LNCAP (cell line): Measurements from ENCODE around the gene TGM1.

Source experiments
- TF ChIP-seq, protein P1 (sequence below): fragments of 450-650 bp; IDR thresholded peaks from 2 replicates; pipeline ENCODE4 v1.5.1; 2017; ENCODE audit warnings: mild to moderate bottlenecking

Gene TGM1

DNA sequence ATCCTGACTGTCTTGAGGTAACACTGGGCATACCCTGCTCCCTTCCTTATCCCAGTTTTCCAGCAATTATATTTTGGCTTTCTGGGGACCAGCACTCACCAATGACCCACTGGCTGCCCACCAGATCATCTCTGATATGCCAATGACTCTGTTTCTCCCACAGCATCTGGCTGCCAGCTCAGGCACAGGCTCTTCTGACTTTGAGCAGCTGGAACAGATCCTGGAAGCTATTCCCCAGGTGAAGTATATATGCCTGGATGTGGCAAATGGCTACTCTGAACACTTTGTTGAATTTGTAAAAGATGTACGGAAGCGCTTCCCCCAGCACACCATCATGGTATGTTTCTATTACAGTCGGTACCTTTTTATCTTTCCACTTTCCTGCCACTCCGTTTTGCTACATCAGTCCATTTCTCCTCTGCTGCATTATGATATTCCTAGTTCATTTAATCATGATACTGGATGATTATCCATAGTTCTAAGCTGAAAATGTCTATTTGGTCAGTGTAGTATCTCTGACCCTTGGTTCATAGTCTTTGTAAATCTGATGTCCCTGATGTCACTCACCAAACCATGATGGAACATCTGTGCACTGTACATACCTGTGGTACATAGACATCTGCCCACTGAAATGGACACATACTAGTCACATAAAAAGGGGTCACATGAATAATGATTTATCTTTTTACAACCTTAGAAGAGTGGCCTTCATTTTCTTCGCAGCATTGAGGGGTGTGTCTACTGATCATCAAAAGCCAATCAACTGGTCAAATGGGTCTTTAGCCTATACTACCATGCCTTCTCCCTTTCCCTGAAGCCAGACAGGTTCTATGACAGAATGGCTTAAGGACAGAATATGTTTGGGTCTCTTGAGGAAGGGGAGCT is 26.9 kb downstream of the TGM1 start:
- TF ChIP-seq, protein P1, sequence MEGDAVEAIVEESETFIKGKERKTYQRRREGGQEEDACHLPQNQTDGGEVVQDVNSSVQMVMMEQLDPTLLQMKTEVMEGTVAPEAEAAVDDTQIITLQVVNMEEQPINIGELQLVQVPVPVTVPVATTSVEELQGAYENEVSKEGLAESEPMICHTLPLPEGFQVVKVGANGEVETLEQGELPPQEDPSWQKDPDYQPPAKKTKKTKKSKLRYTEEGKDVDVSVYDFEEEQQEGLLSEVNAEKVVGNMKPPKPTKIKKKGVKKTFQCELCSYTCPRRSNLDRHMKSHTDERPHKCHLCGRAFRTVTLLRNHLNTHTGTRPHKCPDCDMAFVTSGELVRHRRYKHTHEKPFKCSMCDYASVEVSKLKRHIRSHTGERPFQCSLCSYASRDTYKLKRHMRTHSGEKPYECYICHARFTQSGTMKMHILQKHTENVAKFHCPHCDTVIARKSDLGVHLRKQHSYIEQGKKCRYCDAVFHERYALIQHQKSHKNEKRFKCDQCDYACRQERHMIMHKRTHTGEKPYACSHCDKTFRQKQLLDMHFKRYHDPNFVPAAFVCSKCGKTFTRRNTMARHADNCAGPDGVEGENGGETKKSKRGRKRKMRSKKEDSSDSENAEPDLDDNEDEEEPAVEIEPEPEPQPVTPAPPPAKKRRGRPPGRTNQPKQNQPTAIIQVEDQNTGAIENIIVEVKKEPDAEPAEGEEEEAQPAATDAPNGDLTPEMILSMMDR = no peak

DNA sequence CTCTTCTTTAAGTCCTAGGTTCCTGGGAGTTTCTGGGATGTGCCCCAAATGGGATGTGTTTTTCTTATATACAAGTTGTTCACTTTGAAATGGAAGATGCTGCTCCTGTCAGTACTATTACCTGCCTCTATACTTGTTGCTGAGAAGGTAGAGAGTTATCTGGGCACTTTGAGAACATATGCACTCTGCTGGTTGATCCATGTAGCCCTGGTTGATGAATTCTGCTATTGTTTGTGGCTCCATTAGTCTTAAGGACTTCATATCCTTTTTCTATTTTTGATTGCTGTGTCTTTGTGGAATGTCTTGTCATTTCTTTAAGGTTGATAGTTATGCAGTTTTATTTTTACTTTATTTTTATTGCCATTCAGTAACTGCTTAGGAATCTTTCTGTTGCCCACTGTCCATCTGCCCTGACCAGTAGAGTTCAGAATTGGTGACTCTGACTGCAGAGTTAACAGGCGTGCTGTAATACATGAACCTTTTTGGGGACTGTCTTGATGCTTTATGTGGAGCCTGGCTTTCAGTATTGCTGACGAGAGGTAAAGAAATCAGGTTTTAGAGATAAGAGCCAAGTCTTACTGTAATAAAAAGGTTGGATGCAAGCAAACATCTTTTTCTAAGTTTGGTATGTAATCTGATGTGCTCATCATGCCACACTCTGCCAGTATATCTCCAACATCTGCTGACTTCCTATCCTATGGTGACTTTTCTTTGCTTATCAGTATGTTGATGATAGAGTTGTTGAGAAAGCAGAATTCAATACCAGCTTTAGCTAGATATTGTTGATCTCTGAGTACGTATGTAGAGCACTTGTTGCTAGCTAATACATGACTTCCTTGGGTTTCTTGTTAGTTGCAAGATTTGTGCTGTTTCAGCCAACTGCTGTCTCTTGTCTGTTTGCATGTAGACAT is 28.6 kb downstream of the TGM1 start:
- TF ChIP-seq, protein P1 = no peak

DNA sequence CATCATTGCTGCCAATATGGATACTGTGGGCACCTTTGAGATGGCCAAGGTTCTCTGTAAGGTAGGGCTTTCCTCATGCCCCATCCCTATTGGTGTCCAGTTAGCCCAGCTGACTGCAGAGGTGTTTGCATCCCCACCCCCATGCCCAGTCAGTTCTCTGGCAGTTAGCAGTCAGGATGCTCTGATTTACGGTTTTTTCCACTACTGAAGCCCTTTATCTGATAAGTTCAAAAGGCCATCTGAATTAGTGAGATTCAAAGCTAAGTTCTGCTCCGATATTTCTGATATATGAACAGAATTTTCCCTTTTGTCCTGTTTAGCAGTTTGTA is 29.5 kb downstream of the TGM1 start:
- TF ChIP-seq, protein P1 = no peak

DNA sequence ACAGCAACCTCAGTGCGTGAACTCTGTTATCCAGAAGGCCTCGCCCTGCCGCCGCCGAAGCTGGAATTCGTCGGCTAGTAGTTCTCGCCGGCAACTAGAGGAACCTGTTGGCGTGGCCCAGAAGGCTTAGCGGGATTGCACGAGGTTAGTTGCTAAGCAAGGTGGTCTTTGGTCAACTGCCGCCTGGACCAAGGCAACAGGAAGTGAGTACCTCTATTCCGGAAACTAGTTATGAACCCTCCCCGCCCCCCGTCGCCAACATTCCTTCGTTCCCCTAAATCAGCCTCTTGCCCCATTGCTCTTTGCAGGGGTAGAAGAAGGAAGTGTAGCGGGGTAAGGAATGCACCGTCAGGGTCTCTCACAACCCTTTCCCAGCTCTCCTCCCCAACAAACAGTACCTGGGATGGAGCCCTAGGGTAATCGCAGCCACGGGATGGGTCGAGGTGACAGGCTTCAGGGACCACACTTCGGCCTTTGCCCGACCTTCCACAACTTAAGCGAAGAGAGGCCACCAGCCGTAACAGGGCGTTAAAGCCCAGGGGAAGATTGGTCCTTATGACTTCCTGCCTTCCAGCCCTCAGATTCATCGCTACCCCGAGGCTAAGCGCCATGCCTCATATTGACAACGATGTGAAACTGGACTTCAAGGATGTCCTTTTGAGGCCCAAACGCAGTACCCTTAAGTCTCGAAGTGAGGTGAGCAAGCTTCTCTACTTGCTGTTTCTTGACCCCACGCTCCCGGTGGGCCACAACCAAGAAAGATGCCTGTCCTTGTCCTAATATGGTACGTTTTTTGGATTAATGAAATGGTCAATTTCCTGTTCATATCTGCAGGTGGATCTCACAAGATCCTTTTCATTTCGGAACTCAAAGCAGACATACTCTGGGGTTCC is 30.1 kb downstream of the TGM1 start, which contains the start of gene GMPR2:
TSS of gene GMPR2 (plus strand) at position 285 of the 893 bp plus-strand sequence. CDS start at position 610, 325 bp downstream.
- TF ChIP-seq, protein P1 = no peak

DNA sequence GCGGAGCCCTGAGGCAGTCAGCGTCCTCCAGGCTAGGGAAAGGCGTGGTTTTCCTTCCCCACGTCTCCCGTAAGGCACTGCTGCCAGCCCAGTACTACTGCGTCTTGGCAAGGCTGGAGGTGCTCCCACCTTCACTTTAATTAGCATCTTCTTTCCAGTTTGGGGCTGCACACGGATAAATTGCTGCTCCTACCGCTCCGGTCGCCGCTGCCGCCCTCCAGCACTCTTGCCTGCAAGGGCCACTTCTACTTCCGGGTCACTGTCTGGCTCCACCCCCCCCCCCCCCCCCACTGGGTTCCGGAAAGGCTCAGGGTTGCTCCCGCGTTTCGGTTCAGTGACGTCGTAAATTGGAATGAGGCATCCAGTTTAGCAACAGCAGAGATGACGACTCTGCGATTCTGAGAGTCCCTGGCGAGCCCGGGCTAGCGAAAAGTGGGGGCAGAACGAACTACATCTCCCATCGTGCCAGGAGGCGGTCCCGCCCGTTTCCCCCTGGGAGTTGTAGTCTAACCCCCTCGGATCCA is 30.8 kb downstream of the TGM1 start, which contains the start of gene NEDD8:
TSS of gene NEDD8 (minus strand) at position 247 of the 524 bp plus-strand sequence. CDS start at position 147, 100 bp downstream.
- TF ChIP-seq, protein P1 = no peak

DNA sequence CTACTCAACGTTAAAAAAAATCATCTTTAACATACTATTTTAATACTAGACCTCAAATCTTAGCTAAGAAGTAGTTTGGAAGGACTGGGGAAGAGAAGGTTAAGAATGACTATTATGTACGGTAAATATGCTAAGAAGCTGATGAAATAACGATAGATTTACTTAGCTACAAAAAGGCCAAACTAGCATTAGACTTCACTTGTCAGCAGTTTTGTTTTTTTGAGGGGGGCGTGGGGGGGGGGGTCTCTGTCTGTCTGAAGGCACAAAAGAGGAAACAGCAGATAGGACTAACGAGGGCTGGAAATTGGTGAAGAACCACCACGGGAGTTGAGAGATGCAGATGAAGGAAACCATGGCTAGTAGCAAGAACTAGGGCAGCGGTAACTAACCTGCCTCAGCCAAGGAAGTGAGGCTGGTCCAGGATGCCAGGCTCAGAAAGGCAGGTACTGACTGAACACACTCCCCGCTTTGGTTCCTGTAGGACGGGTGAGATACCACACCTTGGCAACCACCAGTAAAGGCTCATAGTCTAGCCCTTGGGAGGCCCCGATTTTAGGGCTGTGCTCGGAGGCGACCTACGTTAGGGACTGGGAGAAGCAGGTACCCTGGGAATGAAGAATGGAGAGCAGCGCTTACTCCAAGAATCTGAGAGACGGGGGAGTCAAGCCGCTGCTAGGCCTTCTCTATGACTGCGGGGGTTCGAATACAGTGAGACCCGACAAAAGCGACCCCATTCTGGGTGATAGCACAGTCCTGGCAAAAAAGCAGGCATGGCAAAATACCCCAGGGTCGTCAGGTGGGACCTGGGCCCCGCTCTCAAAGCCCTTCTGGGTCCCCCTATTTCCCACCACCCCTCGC is 31.5 kb downstream of the TGM1 start:
- TF ChIP-seq, protein P1 = no peak
